SK-N-MC (cell line): Measurements from ENCODE around the gene KLHL33.

Source experiments
- EZH2 ChIP-seq: fragments of 200-600 bp; sonication (generic); IDR thresholded peaks from one replicate; pipeline ENCODE4 v1.6.1; 2017; ENCODE audit warnings: antibody characterized with exemption
- FOXP2 ChIP-seq: optimal IDR thresholded peaks from 2 replicates; pipeline ENCODE3; 2011; ENCODE audit warnings: mild to moderate bottlenecking, moderate library complexity; ENCODE audit not compliant: insufficient read depth; ENCODE audit errors: extremely low read length, control extremely low read depth
- POLR2AphosphoS5 ChIP-seq: IDR thresholded peaks from 2 replicates; pipeline ENCODE4 v1.6.1; 2012; ENCODE audit warnings: mild to moderate bottlenecking, low read depth, low read length, borderline replicate concordance

DNA sequence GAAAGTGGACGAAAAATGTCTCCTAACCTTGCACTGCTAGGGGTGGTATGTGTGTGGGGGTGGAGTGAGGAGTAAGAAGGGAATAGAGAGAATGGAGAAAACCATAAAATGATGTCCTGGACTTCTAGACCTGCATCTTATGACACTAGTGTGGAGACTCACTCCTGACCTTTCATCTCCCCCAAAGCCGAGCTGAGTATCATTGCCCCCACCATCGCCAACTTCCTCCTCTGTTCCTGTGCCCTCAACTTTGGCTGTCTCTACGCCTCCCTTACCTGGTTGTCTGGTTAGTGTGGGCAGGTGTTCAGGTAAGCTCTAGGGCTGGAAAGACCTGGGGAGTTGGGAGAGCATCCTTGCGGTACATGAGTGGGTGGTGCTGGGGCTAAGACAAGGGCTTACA lies 4.5 kb upstream of the KLHL33 start:
- TF ChIP-seq EZH2 (no peak), POLR2AphosphoS5 (no peak), FOXP2 (no peak)
